Left renal pelvis (tissue), 4 donors: ENCODE measurements around the gene CCDC74B. TPM values are rescaled to one million over a fixed set of nuclear protein-coding genes. Genes with fewer than 3 reads are reported as not detected.
"Not testable (repeated sequence)": the region's sequence is repeated elsewhere in the genome, so short reads cannot be mapped to it uniquely, and the experiment has no call there.

ENCODE experiments used
- DNase-seq, 4 donors: peaks; one replicate each; pipeline ENCODE4 v3.0.0-alpha.2; 2013; ENCODE audit warnings: low read depth in 4 of 4, low spot score in 3 of 4
- polyA plus RNA-seq, 4 donors: library from polyadenylated mRNA; unstranded; fragments of 120-200 nt; gene quantifications; one replicate each; pipeline ENCODE4 v1.2.1, GENCODE V29; 2013; ENCODE audit not compliant: insufficient read length in 4 of 4

The CCDC74B gene
- polyA plus RNA-seq = 10 to 100 TPM in 3 of 4 donors, 1 to 10 TPM in 1; 5.2 to 23.5 (median 12.5) TPM

GRCh38 chr2:130145006-130145414, at the start of gene CCDC74B:
Gene CCDC74B, minus strand, starts transcription at chr2:130145112. Its CDS starts 116 bp downstream, at chr2:130144996.
- not testable (repeated sequence) for DNase-seq

GRCh38 chr2:130193824-130194223, 48.9 kb upstream of the CCDC74B start:
- DNase-seq = not testable (repeated sequence)

GRCh38 chr2:130192451-130192850, 47.5 kb upstream of the CCDC74B start:
- not testable (repeated sequence) for DNase-seq

GRCh38 chr2:130191319-130191718, 46.4 kb upstream of the CCDC74B start:
- not testable (repeated sequence) for DNase-seq

- no peak for DNase-seq
Observed at GRCh38 chr2:130190237-130190636, 45.3 kb upstream of the CCDC74B start.

- not testable (repeated sequence) for DNase-seq
Observed at GRCh38 chr2:130188958-130189357, 44.0 kb upstream of the CCDC74B start.

GRCh38 chr2:130187859-130188792, 43.2 kb upstream of the CCDC74B start:
- not testable (repeated sequence) for DNase-seq

- DNase-seq = no peak
Observed at GRCh38 chr2:130187268-130187667, 42.4 kb upstream of the CCDC74B start.

GRCh38 chr2:130186391-130186790, 41.5 kb upstream of the CCDC74B start:
- no peak for DNase-seq

GRCh38 chr2:130185896-130186295, 41.0 kb upstream of the CCDC74B start:
- no peak for DNase-seq

GRCh38 chr2:130185436-130185835, 40.5 kb upstream of the CCDC74B start:
- DNase-seq = no peak

GRCh38 chr2:130183512-130184373, 38.8 kb upstream of the CCDC74B start:
- no peak for DNase-seq

- DNase-seq = not testable (repeated sequence)
Observed at GRCh38 chr2:130182826-130183511, 38.1 kb upstream of the CCDC74B start.

- DNase-seq = peak; percentile 67 to 73 (median 72)
Observed at GRCh38 chr2:130181880-130182682, 37.2 kb upstream of the CCDC74B start, which contains the start of gene MZT2B. Gene MZT2B, plus strand, starts transcription at chr2:130182262. Its CDS starts 21 bp downstream, at chr2:130182283.

GRCh38 chr2:130181325-130181879, 36.5 kb upstream of the CCDC74B start, which contains the start of gene SMPD4:
Gene SMPD4, minus strand, starts transcription at chr2:130181602. Its CDS starts 5,010 bp downstream, at chr2:130176592.
- peak; percentile 87 to 93 (median 90) for DNase-seq

GRCh38 chr2:130180404-130181324, 35.8 kb upstream of the CCDC74B start:
- DNase-seq = not testable (repeated sequence)

- not testable (repeated sequence) for DNase-seq
Observed at GRCh38 chr2:130174866-130175265, 30.0 kb upstream of the CCDC74B start.

GRCh38 chr2:130169896-130170295, 25.0 kb upstream of the CCDC74B start:
- DNase-seq = no peak
